ENCODE results near the gene FAAH. TPM values are rescaled to one million over a fixed set of nuclear protein-coding genes. Genes with fewer than 3 reads are reported as not detected.

The FAAH gene
- total and polyA plus RNA-seq, 10 of the 15 experiments (the other 5 are each of a cell fraction or from before 2014, with no cell fraction given) = 0.07 to 2.5 (median 0.64) TPM; not detected in 1

DNA sequence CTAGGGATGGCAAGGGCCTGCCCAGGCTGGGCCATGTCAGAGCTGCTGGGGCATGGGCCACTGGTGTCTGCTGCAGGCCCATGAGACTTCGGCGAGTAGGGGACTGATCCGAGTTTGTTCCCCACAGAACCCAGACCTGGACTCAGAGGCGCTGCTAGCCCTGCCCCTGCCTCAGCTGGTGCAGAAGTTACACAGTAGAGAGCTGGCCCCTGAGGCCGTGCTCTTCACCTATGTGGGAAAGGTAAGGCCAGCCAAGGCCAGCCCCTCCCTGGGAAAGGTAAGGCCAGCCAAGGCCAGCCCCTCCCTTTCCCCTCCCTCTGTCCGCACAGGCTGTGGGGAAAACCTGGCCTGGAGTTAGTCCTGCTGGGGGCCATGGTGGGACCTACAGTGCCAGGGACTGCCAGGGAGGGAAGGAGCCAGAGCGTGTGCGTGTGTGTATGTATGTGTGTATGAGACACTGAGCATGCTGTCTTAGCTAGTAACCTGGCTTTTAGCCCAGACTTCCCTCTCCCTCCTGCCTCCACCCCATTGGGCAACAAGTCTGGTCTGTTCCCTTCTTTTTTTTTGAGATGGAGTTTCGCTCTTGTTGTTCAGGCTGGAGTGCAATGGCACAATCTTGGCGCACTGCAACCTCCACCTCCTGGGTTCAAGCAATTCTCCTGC is 8.0 kb downstream of the FAAH start:
- Histone ChIP-seq H3K4me3 (no peak overlapping the region), H3K36me3 (ENCODE audit: control insufficient read depth in 2 of 2, insufficient read depth in 2 of 2, low read length in 1 of 2) (no peaks in the 10 kb centered on the region), H2AFZ (ENCODE audit: control insufficient read depth, low read depth, low read length) (no peak overlapping the region), H3K4me1 (ENCODE audit: control insufficient read depth, insufficient read depth, low read length) (no peaks in the 10 kb centered on the region), H3K79me2 (ENCODE audit: control insufficient read depth, insufficient read depth, low read length) (no peaks in the 10 kb centered on the region), H3K9me3 (replicated peaks; ENCODE audit: control insufficient read depth, insufficient read depth, low read length) (no peaks in the 10 kb centered on the region), H4K20me1 (ENCODE audit: control insufficient read depth, insufficient read depth) (no peaks in the 10 kb centered on the region), H3K27me3 (replicated peaks in 1 of 2; ENCODE audit: control insufficient read depth in 2 of 2, insufficient read depth in 2 of 2, low read length in 1 of 2) (no peaks in the 10 kb centered on the region), H3K27ac (ENCODE audit: control insufficient read depth, insufficient read depth) (no peak overlapping the region), H3K4me2 (ENCODE audit: control insufficient read depth, insufficient read depth) (no peak overlapping the region), H3K9ac (ENCODE audit: control insufficient read depth, insufficient read depth, low read length) (no peak overlapping the region)
- ATAC-seq (peak; percentile 63), DNase-seq (ENCODE audit: low read depth, low spot score) (no peak), FAIRE-seq (no peak)
- RAD21 ChIA-PET (ENCODE audit: unreplicated experiment) = no interaction called here
- 67% methylated on average over 10 of the region's 10 CpGs for WGBS (ENCODE audit: insufficient coverage, insufficient replicate concordance, low lambda C conversion rate, missing lambda C conversion rate)
- intact Hi-C loops (cut with micrococcal nuclease; ENCODE audit: unreplicated experiment) = no loop called here
- TF ChIP-seq CHD4 (IDR thresholded peaks at IDR 0.05) (no peak), NR2F1 (conservative IDR thresholded peaks at IDR 0.05) (no peak), RB1 (IDR thresholded peaks at IDR 0.05; ENCODE audit: borderline replicate concordance) (no peak), CBX5 (IDR thresholded peaks at IDR 0.05; ENCODE audit: low read depth) (no peak), EED (IDR thresholded peaks at IDR 0.05; ENCODE audit: low read depth) (no peak)
- SMC1A ChIA-PET (ENCODE audit: uncharacterized antibody, unreplicated experiment) = interaction anchor here (1.1 to 1.4 kb wide), 2 partner anchors 30 to 68 kb away, joined by 3 read pairs; no protein-coding TSS in a partner anchor
- POLR2A ChIA-PET = interaction anchor here (0.5 kb wide), 1 partner anchor 294 kb away, joined by 3 read pairs; no protein-coding TSS in a partner anchor
- no TSS peak for BruUV-seq (replicated peaks)
- CTCF ChIA-PET = interaction anchor here (0.6 to 1.7 kb wide), 2 partner anchors 69 to 169 kb away, joined by 4 read pairs; no protein-coding TSS in a partner anchor
- in situ Hi-C loops (cut with MboI) = no loop called here

DNA sequence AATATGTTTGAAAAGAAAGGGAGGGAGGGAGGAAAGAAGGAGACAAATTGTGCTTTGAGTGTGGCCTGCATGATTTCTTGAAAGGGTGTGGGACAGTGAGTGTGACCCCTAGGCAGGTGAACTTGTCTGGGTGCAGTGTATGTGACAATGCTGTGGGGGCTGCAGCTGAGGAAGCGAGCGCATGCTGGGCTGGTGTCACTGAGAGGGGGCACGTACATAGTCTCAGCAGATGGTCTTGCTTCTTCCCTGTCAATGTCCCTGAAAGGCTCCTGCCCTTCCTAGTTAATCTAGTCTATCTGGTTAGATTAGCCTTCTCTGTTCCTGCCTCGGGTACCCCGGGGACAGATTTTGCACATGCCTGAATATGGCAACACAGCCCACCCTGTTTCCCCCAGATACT is 9.8 kb downstream of the FAAH start:
- intact Hi-C loops (cut with micrococcal nuclease; ENCODE audit: unreplicated experiment) = no loop called here
- WGBS (ENCODE audit: insufficient coverage, insufficient replicate concordance, low lambda C conversion rate, missing lambda C conversion rate) = 50% methylated on average over 5 of the region's 5 CpGs
- in situ Hi-C loops (cut with MboI) = no loop called here
- no peaks in the 10 kb centered on the region for H4K20me1 ChIP-seq (ENCODE audit: control insufficient read depth, insufficient read depth)
- H3K4me1 ChIP-seq (ENCODE audit: control insufficient read depth, insufficient read depth, low read length) = no peaks in the 10 kb centered on the region
- no peak overlapping the region for H3K27ac ChIP-seq (ENCODE audit: control insufficient read depth, insufficient read depth)
- SMC1A ChIA-PET (ENCODE audit: uncharacterized antibody, unreplicated experiment) = no interaction called here
- ATAC-seq = no peak
- FAIRE-seq = no peak
- H2AFZ ChIP-seq (ENCODE audit: control insufficient read depth, low read depth, low read length) = no peak overlapping the region
- H3K36me3 ChIP-seq (ENCODE audit: control insufficient read depth in 2 of 2, insufficient read depth in 2 of 2, low read length in 1 of 2) = no peaks in the 10 kb centered on the region
- CTCF ChIA-PET = interaction anchor here (1.2 to 1.7 kb wide), 2 partner anchors 71 to 74 kb away, joined by 3 to 4 read pairs; no protein-coding TSS in a partner anchor
- POLR2A ChIA-PET = no interaction called here
- H3K79me2 ChIP-seq (ENCODE audit: control insufficient read depth, insufficient read depth, low read length) = no peaks in the 10 kb centered on the region
- DNase-seq (ENCODE audit: low read depth, low spot score) = no peak
- H3K9me3 ChIP-seq (replicated peaks; ENCODE audit: control insufficient read depth, insufficient read depth, low read length) = no peaks in the 10 kb centered on the region
- RAD21 ChIA-PET (ENCODE audit: unreplicated experiment) = no interaction called here
- H3K9ac ChIP-seq (ENCODE audit: control insufficient read depth, insufficient read depth, low read length) = no peak overlapping the region
- BruUV-seq (replicated peaks) = no TSS peak
- no peaks in the 10 kb centered on the region for H3K27me3 ChIP-seq (replicated peaks in 1 of 2; ENCODE audit: control insufficient read depth in 2 of 2, insufficient read depth in 2 of 2, low read length in 1 of 2)
- H3K4me3 ChIP-seq = no peak overlapping the region
- no peak overlapping the region for H3K4me2 ChIP-seq (ENCODE audit: control insufficient read depth, insufficient read depth)
- TF ChIP-seq MXI1 (IDR thresholded peaks at IDR 0.05; ENCODE audit: low read depth, low read length) (no peak), NFXL1 (IDR thresholded peaks at IDR 0.05; ENCODE audit: borderline replicate concordance) (no peak), WRNIP1 (IDR thresholded peaks at IDR 0.05; ENCODE audit: borderline replicate concordance, low read depth, low read length) (no peak), RB1 (IDR thresholded peaks at IDR 0.05; ENCODE audit: borderline replicate concordance) (no peak), NFIC (IDR thresholded peaks at IDR 0.05; ENCODE audit: low read depth, low read length) (no peak), RBBP5 (conservative IDR thresholded peaks at IDR 0.05) (no peak), ZNF622 (IDR thresholded peaks at IDR 0.05) (no peak), YY1 (IDR thresholded peaks at IDR 0.05; ENCODE audit: low read depth, low read length) (no peak), PAX8 (IDR thresholded peaks at IDR 0.05) (no peak), TCF7 (IDR thresholded peaks at IDR 0.05; ENCODE audit: borderline replicate concordance) (no peak), CHD2 (IDR thresholded peaks at IDR 0.05; ENCODE audit: borderline replicate concordance, low read depth, low read length) (no peak), FOXM1 (IDR thresholded peaks at IDR 0.05; ENCODE audit: low read depth, low read length) (no peak), ZNF274 (IDR thresholded peaks at IDR 0.05; ENCODE audit: insufficient read depth, insufficient read length) (no peak), NFYA (IDR thresholded peaks at IDR 0.05; ENCODE audit: borderline replicate concordance, low read depth, low read length) (no peak)
- TF ChIP-seq, protein P1, sequence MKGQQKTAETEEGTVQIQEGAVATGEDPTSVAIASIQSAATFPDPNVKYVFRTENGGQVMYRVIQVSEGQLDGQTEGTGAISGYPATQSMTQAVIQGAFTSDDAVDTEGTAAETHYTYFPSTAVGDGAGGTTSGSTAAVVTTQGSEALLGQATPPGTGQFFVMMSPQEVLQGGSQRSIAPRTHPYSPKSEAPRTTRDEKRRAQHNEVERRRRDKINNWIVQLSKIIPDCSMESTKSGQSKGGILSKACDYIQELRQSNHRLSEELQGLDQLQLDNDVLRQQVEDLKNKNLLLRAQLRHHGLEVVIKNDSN (IDR thresholded peaks at IDR 0.05; ENCODE audit: borderline replicate concordance, extremely low read length, insufficient read depth, low read depth, low read length) = no peak
